SK-N-SH (cell line): ENCODE measurements around the gene CAMK1.

Experiments
- CTCF ChIP-seq: fragments of 200-600 bp; sonication (generic); IDR thresholded peaks from 2 replicates; pipeline ENCODE4 v1.6.1; 2017; ENCODE audit warnings: antibody characterized with exemption, mild to moderate bottlenecking, moderate library complexity
- EP300 ChIP-seq, 2 experiments: IDR thresholded peaks; 2 replicates each; pipeline versions ENCODE4 v1.4.0 to v1.6.1; 2012; ENCODE audit warnings: borderline replicate concordance in 1 of 2, low read depth in 1 of 2, low read length in 1 of 2
- GABPA ChIP-seq: IDR thresholded peaks from 2 replicates; pipeline ENCODE4 v1.4.0; 2012; ENCODE audit warnings: low read depth, mild to moderate bottlenecking
- MEF2A ChIP-seq: IDR thresholded peaks from 2 replicates; pipeline ENCODE4 v1.4.0; 2012; ENCODE audit warnings: low read depth, borderline replicate concordance
- NFIC ChIP-seq: IDR thresholded peaks from 2 replicates; pipeline ENCODE4 v1.4.0; 2012; ENCODE audit warnings: borderline replicate concordance
- NRF1 ChIP-seq: IDR thresholded peaks from 2 replicates; pipeline ENCODE4 v1.6.1; 2012; ENCODE audit warnings: low read depth, mild to moderate bottlenecking, low read length
- PBX3 ChIP-seq: IDR thresholded peaks from 2 replicates; pipeline ENCODE4; 2012
- POLR2AphosphoS5 ChIP-seq: IDR thresholded peaks from 2 replicates; pipeline ENCODE4 v1.6.1; 2012; ENCODE audit warnings: low read depth, low read length
- RAD21 ChIP-seq: IDR thresholded peaks from 2 replicates; pipeline ENCODE4 v1.6.1; 2012; ENCODE audit warnings: mild to moderate bottlenecking, low read length
- RFX5 ChIP-seq: IDR thresholded peaks from 2 replicates; pipeline ENCODE4 v1.6.1; 2012; ENCODE audit warnings: mild to moderate bottlenecking, improper control_type of control experiment, low read length
- SMC3 ChIP-seq: IDR thresholded peaks from 2 replicates; pipeline ENCODE4 v1.6.1; 2012; ENCODE audit warnings: low read depth, low read length, improper control_type of control experiment
- TCF12 ChIP-seq: IDR thresholded peaks from 2 replicates; pipeline ENCODE4 v1.4.0; 2012
- YY1 ChIP-seq: IDR thresholded peaks from 2 replicates; pipeline ENCODE4 v1.4.0; 2012; ENCODE audit warnings: low read depth, mild to moderate bottlenecking
- ZBTB33 ChIP-seq: IDR thresholded peaks from 2 replicates; pipeline ENCODE4 v1.4.0; 2012; ENCODE audit warnings: low read depth, borderline replicate concordance

- TF ChIP-seq NRF1 (no peak), POLR2AphosphoS5 (no peak), ZBTB33 (no peak), RAD21 (no peak), SMC3 (no peak), CTCF (no peak), MEF2A (no peak), TCF12 (no peak), NFIC (no peak), GABPA (no peak), YY1 (no peak), EP300 (IDR thresholded peaks at IDR 0.05; ENCODE audit: borderline replicate concordance in 1 of 2, low read depth in 1 of 2, low read length in 1 of 2) (no peak), RFX5 (no peak), PBX3 (no peak)
Measured at GRCh38 chr3:9779721-9780457, 10.1 kb upstream of the CAMK1 start.
